ENCODE results near the gene SEC14L2.

SEC14L2 gene

GRCh38 chr22:30422481-30423300 lies 25.9 kb downstream of the SEC14L2 start (continued):
- TF ChIP-seq INSM2 (tag by site-specific recombination; IDR thresholded peaks at IDR 0.05) (0 out of 2 replicates have a peak, but pooled peaks have one; percentile 20), ZNF114 (tag by site-specific recombination; IDR thresholded peaks at IDR 0.05) (no peak), WT1 (tag by site-specific recombination; IDR thresholded peaks at IDR 0.05) (peak; percentile 32), ZNF394 (tag by site-specific recombination; IDR thresholded peaks at IDR 0.05; ENCODE audit: borderline replicate concordance) (peak; percentile 86), ZNF768 (tag by site-specific recombination; IDR thresholded peaks at IDR 0.05) (no peak), ZNF677 (tag by site-specific recombination; IDR thresholded peaks at IDR 0.05) (no peak), SETDB1 (IDR thresholded peaks at IDR 0.05; ENCODE audit: insufficient read length, low read length) (no peak), ZNF133 (tag by site-specific recombination; IDR thresholded peaks at IDR 0.05) (no peak), ZNF660 (tag by site-specific recombination; IDR thresholded peaks at IDR 0.05) (peak; percentile 76; the same call in 1 of the 2 replicates), CTCF (tag by site-specific recombination; IDR thresholded peaks at IDR 0.05) (no peak), ZNF692 (tag by site-specific recombination; IDR thresholded peaks at IDR 0.05) (no peak), FEZF1 (tag by site-specific recombination; IDR thresholded peaks at IDR 0.05) (peak; percentile 45; the same call in 1 of the 2 replicates), ZEB2 (tag by site-specific recombination; IDR thresholded peaks at IDR 0.05) (peak; percentile 55; the same call in 1 of the 2 replicates), ZNF473 (tag by site-specific recombination; IDR thresholded peaks at IDR 0.05) (no peak), ZSCAN23 (tag by site-specific recombination; IDR thresholded peaks at IDR 0.05) (no peak), PBX3 (CRISPR knock-in tag; IDR thresholded peaks at IDR 0.05) (no peak), ZNF510 (tag by site-specific recombination; IDR thresholded peaks at IDR 0.05; ENCODE audit: insufficient replicate concordance) (no peak), SP7 (tag by site-specific recombination; IDR thresholded peaks at IDR 0.05) (peak; percentile 78), PRDM6 (tag by site-specific recombination; IDR thresholded peaks at IDR 0.05) (no peak), BCL11B (tag by site-specific recombination; IDR thresholded peaks at IDR 0.05; ENCODE audit: low read depth) (no peak), ATF2 (tag by site-specific recombination; IDR thresholded peaks at IDR 0.05; ENCODE audit: low read depth) (no peak), ZNF211 (tag by site-specific recombination; IDR thresholded peaks at IDR 0.05; ENCODE audit: low read depth) (no peak), ZNF645 (tag by site-specific recombination; IDR thresholded peaks at IDR 0.05) (no peak), ZNF791 (tag by site-specific recombination; IDR thresholded peaks at IDR 0.05) (no peak), ZNF423 (tag by site-specific recombination; IDR thresholded peaks at IDR 0.05) (no peak)

Data from HEK293 (cell line).